ENCODE measurements around the gene SMC4. TPM values are rescaled to one million over a fixed set of nuclear protein-coding genes. Genes with fewer than 3 reads are reported as not detected.

SMC4 gene
- polyA plus RNA-seq, 3 donors = 96.7 to 123 (median 107) TPM

DNA sequence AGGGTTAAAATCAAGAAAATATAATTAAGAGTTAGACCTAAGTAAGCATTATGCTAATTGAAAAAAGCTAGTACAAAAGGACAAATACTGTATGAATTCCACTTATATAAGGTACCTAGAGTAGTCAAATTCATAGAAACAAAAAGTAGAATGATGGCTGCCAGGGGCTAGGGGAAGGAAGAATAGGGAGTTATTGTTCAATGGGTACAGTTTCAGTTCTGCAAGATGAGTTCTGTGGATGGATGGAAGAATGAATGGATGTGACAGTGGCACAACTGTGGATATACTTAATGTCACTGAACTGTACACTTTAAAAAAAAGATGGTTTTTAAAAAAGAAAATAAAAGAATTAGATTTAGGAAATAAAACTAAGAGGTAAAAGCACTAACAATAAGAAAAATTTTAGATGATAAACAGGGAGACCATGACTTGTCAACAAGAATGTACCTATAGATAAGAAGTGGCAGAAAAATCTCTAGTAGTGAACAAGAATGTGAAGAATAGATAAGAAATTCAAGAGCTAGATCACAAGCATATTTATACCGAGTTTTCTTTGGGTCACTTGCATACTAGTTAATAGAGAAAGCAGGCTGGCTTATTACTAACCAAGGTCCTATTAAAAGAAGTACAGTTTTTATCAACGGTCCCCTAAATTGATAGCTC, 6.0 kb upstream of the SMC4 start:
- DNase-seq (ENCODE audit: low read depth in 3 of 3, low spot score in 2 of 3) = no peak

DNA sequence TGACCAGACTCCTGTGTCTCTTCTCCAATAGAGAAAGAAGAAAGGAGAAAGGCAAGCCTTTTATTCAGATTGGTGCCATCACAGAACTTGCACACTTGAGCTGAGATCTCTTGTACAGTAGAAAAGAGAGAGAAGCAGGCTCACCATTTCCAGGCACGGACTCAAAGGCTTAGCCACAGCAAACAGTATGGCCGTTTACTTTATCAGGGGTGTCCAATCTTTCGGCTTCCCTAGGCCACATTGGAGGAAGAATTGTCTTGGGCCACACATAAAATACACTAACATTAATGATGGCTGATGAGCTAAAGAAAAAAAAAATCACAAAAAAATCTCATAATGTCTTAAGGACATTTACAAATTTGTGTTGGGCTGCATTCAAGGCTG, 5.4 kb upstream of the SMC4 start:
- DNase-seq (ENCODE audit: low read depth in 3 of 3, low spot score in 2 of 3) = no peak

DNA sequence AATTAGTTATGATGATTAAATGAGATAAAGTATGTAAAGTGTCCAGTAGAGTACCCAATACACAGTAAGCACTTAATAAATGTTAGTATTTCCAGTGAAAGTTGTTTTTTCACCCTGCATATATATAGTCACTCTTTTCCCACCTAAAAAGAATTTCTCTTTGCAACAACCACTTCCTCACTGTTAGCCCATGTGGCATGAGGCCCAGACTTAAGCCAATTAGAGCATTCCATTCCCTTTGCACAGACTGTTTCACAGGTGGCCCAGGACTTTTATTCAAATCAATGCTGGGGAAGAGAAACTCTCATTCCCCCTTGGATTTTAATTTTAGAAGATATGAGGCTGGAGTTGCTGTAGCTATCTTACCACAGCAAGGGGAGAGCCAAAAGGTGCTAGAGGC, 4.2 kb upstream of the SMC4 start:
- no peak for DNase-seq (ENCODE audit: low read depth in 3 of 3, low spot score in 2 of 3)

DNA sequence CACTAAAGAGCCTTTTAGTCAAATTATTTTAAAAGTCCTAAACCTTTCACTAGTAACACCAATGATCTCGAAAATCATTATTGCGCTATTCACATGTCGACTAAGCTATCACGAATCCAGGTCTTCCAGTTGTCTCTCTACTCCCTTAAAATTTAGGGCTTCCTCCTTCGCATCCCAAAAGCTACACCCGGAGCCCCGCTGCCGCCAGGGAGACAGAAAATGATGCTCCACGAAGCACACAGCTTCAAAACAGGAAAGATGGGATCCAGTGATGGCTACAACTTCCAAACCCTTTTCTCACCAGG, 678 bp upstream of the SMC4 start:
- DNase-seq (ENCODE audit: low read depth in 3 of 3, low spot score in 2 of 3) = no peak

DNA sequence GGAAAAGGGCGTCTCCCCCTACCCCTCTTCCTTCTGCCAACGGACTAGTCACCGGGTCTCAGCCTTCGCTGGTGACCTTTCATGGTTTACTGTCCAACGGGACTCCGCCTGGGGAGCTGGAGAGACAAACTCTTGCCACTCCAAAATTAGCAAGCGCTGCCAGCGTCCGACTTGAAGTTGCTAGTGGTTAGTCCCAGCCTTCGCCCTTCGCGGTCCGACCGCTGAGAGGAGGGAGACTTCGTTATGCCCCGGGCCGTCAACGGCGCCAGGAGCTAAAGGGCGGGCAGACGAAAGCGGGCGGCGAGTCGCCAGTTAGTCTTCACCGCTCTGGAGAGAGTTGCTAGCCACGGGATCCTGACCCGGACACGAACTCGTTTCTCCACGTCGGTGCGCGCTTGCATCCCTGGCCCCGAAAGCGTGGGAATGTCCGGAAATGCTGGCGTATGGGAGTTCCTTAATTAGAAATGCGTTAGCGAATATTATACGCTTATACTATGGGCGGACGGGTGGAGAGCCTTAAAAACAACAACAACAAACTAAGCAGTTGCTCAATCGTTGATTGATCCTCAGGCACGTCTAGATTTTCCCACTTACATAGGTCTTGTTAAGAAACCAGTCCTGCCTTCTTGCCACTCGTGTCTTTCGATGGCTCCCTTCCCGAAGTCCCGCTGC, 716 bp downstream of the SMC4 start:
- peak in 2 of 3 donors; percentile 13 to 33 for DNase-seq (ENCODE audit: low read depth in 3 of 3, low spot score in 2 of 3)

DNA sequence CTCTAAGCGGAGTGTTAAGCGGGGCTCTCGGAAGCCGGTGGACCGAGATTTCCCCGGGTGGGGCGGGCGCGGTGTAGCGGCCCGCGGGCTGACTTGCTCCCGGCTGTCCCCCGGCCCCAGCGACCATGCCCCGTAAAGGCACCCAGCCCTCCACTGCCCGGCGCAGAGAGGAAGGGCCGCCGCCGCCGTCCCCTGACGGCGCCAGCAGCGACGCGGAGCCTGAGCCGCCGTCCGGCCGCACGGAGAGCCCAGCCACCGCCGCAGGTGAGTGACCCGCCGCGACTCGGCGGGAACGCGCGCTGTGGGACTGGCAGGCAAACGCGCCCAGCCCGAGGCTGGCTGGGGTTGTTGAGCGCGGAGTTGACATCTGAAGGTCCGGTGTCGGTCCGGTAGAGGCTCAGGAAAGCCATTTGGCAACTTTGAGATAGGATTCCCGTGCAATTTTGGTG, 1.3 kb downstream of the SMC4 start:
- peak in 1 of 3 donors; percentile 24 for DNase-seq (ENCODE audit: low read depth in 3 of 3, low spot score in 2 of 3)

DNA sequence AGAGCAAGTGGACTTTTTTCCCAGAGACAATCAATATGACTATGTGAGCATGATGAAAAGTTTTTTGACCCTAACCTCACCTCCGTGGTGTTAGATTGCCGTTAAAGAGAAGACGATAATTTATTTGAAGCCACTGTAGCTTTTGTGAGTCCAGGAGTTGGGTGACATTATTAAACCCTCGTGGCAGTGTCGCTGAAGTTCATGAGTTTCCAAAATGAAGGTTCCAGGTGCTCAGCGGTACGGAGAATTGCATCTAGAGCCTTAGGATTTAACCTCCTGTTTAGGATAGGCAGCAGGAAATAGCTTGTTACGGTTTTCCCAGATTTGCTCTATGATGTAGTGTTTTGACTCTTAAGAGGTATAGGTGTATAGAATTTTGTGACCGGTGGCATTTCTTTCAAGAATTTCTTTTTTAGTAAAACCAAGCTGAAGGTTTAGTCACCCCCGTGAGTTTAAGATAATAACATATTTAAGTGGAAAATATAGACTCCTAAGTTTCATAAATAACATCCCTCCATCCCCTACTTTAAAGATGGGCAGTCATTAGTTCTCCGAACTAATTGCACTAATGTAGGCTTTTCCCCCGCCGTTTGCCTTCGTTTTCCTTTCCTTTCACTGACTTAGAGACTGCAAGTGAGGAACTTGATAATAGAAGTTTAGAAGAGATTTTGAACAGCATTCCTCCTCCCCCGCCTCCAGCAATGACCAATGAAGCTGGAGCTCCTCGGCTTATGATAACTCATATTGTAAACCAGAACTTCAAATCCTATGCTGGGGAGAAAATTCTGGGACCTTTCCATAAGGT, 2.0 kb downstream of the SMC4 start:
- peak in 2 of 3 donors; percentile 21 to 24 for DNase-seq (ENCODE audit: low read depth in 3 of 3, low spot score in 2 of 3)

DNA sequence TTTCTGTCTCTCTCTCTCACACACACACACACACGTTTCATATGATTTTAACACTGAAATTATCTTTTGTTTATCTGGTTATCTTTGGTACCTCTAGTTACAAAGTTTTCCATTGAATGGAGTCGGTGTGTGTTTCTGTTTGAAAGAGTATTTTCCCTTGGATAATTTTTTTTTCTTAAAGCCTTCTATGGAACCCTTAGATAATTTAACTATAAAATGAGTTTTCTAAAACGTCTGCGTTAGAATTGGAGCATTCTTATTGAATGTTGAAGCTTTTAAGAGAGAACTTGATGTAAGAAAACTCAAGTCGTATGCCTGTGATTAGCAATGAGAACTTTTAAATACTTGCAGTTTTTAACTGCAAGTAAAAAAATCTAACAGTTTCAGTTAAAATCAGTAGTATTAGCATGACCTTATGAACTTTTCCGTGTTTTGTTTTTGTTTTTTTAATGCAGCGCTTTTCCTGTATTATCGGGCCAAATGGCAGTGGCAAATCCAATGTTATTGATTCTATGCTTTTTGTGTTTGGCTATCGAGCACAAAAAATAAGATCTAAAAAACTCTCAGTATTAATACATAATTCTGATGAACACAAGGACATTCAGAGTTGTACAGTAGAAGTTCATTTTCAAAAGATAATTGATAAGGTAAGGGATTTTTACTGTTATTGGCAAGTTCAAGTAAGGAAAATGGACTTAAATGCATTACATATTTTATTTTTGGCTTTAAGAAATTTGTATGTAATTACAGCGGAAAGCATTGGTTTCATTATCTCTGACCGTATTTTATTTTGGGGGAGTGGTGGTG, 3.0 kb downstream of the SMC4 start:
- DNase-seq (ENCODE audit: low read depth in 3 of 3, low spot score in 2 of 3) = peak in 2 of 3 donors; percentile 12 to 13

DNA sequence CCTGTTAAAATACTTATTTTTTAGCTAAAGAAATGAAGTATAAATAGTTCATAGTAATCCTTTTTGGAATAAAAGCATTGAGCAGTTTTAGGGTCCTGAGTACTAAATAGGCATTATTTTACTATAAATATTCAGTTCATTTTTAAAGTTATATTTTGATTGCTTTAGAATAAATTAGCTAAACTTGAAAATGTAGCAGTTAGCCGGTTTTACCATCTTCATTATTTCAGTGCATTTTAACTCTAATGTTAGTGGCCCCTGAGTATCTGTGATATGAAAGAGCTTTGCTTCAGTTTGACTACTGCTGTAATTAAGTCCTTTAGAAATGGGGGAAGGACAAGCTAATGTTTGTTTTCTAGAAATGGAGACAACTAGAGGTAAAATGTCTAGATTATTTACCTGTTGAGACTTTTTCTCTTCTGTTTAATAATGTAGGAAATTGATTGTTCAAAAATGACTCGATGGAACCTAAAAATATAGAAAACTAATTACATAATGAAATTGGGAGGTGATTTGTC, 3.6 kb downstream of the SMC4 start:
- peak in 1 of 3 donors; percentile 13 for DNase-seq (ENCODE audit: low read depth in 3 of 3, low spot score in 2 of 3)

DNA sequence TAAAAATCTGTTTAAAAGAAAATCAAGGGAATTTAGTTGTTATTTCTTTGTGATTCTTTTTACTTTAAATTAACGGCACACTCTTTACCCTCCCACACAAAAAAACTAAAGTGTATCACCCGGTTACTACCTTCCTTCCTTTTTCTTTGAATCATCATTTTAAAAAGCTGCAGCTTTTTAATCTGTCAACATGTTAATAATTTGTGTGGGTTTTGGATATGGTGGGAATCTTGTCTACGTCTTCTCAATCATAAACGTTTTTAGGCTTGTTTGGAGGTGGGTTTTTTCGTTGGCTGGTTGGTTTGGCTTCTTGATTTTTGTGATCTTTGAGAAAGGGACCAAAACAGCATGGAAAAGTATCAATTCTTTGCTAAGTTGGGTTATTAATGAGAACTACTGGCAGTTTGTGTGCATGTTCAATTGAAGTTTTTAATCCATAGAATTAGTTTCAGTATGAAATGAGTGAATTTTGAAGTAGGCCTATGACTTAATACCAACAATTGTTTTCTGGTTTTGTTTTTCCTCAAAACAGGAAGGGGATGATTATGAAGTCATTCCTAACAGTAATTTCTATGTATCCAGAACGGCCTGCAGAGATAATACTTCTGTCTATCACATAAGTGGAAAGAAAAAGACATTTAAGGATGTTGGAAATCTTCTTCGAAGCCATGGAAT, 4.5 kb downstream of the SMC4 start:
- DNase-seq (ENCODE audit: low read depth in 3 of 3, low spot score in 2 of 3) = peak in 1 of 3 donors; percentile 3

DNA sequence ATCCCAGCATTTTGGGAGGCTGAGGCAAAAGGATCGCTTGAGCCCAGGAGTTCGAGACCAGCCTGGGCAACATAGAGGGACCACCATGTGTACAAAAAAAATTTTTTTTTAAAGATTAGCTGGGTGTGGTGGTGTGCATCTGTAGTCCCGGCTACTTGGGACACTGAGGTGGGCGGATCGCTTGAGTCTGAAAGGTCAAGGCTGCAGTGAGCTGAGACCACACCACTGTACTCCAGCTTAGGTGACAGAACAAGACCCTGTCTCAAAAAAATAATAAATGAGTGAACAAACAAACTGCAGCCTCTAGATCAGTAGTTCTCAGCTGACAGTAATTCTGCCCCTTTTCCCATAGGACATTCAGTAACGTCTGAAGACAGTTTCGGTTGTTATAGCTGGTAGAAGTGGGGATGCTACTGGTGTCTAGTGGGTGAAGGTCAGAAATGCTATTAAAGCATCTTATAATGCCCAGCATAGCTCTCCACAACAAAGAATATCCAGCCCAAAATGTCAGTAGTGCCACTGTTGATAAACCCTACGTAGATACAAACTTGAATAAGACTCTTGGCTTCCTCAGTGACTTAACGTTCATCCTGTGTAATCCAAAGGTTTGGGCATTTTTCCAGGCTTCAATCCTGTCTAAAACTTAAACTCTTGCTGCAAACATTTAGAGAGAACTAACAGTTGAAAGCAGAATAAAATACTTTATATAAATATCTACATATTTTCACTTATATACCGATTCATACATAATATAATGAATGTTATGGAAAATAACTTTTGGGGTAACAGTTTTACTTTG, 10.6 kb downstream of the SMC4 start:
- DNase-seq (ENCODE audit: low read depth in 3 of 3, low spot score in 2 of 3) = no peak

DNA sequence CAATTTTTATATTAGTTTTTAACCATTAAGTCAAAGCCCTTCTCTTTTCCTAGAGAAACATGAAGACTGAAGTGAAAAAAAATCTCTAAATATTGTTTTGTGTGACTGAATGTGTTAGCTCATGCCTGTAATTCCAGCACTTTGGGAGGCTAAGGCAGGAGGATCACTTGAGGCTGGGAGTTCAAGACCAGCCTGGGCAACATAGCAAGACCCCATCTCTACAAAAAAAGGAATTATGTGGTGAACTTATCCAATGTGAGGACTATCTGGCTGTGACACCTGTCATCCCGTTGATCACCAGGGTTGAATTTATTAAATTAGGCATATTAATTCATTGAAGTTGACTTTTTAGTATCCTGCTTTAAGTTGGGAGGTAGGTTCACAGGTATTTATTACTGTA, 13.0 kb downstream of the SMC4 start:
- DNase-seq (ENCODE audit: low read depth in 3 of 3, low spot score in 2 of 3) = no peak

DNA sequence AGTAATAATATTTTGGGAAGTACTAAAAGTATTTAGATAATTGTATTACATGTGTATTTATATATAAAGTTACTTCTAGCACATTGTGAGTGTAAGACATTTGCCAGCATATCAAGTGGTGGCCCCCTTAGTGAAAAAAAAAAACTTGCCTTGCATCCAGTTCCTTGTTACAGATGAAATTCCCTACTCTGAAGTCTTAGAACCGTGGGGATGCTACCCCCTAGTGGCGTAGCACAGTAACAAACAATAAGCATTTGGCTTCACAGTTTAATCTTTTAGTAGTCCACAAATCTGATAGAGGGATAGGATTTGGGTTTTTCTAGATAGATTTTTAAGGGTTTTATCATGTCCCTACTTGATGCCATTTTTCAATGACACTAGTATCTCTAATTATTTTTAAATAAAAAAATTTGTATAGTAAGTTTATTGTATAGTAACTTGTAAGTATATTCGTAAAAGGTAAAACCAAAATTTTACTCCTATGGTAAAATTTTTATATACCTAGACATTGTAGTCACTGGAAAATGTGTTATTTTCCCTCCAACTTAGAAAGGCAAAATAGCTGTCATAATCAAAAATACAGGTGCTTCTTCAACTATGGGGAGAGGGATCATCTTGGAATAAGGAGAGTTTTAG, 14.3 kb downstream of the SMC4 start:
- peak in 2 of 3 donors; percentile 37 to 44 for DNase-seq (ENCODE audit: low read depth in 3 of 3, low spot score in 2 of 3)

DNA sequence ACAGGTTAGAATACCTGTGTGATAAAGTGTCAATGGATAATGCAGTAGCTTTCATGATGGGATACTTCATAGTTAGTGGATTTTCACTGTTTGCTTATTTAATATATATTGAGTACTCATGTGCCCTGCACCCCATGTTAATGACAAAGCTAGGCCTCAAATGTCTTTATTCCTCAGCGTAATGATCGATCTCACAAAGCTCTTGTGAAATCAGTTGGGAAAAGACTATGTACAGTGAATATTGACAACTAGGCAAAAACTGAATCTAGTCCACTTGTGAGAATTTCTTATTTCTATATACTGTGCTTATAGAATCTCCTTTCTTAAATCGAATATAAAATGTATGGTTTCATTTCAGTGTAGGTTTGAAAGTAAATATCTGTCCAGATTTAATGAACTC, 17.9 kb downstream of the SMC4 start:
- no peak for DNase-seq (ENCODE audit: low read depth in 3 of 3, low spot score in 2 of 3)

DNA sequence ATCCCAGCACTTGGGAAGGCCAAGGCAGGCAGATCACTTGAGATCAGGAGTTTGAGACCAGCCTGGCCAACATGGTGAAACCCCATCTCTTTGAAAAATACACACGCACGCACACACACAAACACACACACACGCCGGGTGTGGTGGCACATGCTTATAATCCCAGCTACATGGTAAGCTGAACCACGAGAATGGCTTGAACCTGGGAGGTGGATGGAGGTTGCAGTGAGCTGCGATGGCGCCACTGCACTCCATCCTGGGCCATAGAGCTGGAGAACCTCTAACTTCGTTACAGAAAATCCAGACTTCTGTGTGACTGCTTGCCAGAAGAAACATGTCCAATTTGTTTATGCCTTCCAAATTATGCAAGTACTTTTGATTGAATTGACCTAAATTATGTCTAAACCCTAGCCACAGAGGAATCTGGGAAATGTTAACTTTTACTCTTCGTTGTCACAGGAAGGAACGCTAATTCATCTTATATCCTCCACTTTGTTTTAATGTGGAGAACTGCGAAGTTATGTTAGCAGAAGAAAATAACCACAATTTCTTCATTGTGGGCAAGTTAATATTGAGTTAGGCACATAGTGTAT, 28.5 kb downstream of the SMC4 start:
- no peak for DNase-seq (ENCODE audit: low read depth in 3 of 3, low spot score in 2 of 3)

DNA sequence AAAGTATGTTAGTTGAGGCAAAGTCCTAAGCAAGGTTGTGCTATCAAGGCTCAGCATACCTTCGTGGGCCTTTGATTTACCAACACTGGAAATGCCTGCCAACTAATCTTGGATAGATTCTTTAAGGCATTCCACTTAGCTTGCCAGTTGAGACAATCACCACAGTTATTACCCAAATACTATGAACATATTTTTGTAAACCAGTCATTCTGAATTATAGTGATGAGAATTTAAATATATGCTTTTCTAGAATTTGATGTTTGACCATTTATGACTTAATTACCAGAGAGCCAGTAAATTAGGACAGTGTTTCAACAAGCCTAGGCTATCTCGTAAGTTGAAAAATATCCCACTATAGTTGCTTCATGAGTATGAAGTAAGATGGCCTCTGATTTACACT, 34.6 kb downstream of the SMC4 start:
- no peak for DNase-seq (ENCODE audit: low read depth in 3 of 3, low spot score in 2 of 3)

DNA sequence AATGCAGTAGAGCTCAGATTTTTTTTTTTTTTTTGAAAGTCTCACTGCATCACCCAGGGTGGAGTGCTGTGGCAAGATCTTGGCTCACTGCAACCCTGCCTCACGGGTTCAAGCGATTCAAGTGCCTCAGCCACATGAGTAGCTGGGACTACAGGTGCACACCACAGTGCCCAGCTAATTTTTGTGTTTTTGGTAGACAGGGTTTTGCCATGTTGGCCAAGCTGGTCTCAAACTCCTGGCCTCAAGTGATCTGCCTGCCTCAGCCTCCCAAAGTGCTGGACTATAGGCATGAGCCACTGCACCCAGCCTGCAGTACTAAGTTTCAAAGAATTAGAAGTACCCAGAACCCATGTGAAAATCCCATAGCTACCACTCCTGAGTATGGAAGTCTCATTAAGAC, 35.6 kb downstream of the SMC4 start:
- no peak for DNase-seq (ENCODE audit: low read depth in 3 of 3, low spot score in 2 of 3)

DNA sequence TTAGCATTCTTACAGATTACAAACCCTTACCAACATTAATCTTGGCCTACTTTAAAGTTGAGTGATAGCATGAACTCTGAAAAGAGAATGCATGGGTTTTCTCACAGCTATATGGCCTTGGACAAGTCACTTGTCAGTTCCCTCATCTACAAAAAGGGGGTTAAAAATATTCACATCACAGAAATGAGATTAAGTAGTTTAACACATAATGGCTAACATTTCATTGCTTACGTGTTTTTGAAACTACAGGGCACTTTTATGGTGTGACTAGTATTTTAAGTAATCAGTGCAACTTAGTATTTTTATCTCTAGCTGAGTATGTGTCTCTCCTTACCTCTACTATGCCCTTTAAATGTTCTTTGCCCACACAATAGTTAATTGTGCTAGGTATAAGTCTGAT, 36.3 kb downstream of the SMC4 start:
- no peak for DNase-seq (ENCODE audit: low read depth in 3 of 3, low spot score in 2 of 3)

DNA sequence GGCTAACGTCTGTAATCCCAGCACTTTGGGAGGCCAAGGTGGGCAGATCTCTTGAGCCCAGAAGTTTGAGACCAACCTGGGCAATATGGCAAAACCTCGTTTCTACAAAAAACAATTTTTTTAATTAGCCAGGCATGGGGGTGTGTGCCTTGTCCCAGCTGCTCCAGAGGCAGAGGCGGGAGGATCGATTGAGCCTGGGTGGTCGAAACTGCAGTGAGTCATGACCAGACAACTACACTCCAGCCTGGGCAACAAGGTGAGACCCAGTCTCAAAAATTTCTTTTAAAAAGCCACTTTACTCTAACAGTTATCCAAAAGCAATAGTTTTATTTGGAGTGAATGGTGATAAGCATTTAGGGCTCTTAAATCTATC, 37.6 kb downstream of the SMC4 start:
- no peak for DNase-seq (ENCODE audit: low read depth in 3 of 3, low spot score in 2 of 3)

Measured in right renal cortex interstitium (tissue), 3 donors.